Endothelial cell of hepatic sinusoid (primary cell): Measurements from ENCODE around the gene DPPA4.

ENCODE experiments used
- in situ Hi-C: cut with HindIII; loops from 2 replicates; pipeline ENCODE4 v1.10.0; 2017; ENCODE audit warnings: low sequenced_read_pairs

The DPPA4 gene

DNA sequence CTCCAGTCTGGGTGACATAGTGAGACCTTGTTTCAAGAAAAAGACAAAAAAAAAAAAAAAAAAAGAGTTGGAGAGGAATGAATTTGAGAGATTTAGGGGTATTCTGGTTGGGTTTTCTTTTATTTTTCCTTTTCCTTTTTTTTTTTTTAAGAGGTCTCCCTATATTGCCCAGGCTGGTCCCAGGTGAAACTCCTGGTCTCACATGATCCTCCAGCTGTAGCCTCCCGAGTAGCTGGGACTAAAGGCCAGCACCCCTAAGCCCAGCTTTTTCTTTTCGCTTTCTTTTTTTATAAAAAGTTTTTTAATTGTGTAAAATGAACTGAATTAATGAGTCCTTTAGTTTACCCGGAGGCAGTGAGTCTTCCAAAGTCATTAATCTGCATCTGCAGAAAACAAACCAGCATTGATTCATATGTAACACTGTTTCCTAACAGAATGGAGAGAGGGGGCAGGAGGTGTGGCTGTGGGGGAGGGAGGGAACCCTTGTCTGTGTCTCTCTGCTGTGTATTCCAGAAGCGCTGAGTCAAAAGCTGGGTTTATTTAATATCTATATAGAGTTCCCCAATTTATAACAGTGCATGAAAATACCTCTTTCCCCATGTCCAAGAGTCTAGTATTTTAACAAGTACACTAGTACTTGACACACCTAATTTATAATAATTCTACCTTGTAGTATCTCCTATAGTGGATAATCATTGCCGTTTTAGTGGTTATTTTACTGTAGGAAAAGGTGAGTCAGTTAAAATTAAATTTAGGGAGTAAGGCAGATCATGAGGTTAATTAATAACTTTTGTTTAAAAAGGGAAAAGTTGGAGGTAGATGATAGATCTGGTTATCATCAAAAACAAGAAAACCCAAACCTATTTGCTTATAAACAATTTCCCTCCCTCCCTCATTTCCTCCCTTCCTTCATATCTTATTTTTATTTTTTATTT is 2.6 kb upstream of the DPPA4 start:
- in situ Hi-C loops, result no loop called here

DNA sequence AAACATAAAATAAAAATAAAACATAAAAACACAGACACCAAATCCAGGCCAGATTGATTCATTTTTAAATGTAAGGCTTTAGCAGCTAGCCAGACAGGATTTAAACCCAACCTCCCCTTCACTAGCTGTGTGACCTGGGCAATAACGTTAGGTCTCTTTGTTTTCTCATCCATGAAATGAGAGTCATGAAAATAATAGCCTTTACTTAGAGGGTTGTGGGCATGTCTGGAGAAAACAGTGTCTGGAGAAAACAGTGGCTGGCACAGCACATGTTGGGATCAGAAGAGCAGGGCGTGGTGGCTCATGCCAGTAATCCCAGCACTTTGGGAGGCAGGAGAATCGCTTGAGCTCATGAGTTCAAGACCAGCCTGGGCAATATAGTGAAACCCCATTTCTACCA is 1.9 kb upstream of the DPPA4 start:
- in situ Hi-C loops, result no loop called here

DNA sequence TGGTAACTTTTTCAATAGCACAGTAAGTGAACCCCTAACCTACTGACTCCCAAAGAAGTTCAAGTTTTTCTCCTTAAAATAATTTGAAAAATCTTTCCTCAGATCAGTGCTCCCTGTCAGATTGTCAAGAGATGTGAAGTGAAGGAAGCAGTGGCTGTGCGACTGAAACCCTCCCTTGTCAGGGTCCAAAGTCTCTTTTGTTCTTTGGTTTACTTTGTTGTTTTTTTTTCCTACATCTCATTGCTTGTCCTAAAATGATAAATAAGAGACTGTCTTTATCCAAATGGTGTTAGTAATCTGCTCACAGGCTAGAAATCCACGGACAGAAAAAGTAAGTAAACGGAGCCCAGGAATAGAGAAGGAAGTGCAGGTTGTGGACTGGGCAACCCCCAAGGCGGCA is 976 bp upstream of the DPPA4 start:
- in situ Hi-C loops, result no loop called here

DNA sequence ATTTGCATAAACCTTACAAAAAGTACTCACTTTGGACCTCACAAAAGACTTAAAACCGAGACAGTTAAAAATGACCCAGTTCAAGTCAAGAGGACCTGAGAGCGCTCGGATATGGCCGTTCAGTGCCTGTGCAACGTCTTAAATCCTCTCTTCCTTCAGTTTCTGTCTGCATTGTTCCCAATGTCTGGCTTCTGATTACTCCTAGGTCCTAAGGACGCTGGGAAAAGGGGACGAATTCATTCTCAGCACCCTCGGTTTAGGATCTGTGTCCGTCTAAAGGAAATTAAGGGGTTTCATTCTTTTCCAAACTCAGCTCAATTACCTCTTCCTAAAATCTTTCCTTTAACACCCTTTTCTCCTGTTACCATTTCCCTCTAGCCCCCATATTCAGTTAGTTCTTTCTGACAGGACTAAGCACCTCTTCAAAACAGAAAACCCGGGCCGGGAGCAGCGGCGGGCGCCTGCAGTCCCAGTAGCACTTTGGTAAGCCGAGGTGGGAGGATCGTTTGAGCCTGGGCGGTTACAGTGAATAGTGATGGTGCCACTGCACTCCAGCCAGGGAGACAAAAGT is 970 bp downstream of the DPPA4 start:
- in situ Hi-C loops, result no loop called here

DNA sequence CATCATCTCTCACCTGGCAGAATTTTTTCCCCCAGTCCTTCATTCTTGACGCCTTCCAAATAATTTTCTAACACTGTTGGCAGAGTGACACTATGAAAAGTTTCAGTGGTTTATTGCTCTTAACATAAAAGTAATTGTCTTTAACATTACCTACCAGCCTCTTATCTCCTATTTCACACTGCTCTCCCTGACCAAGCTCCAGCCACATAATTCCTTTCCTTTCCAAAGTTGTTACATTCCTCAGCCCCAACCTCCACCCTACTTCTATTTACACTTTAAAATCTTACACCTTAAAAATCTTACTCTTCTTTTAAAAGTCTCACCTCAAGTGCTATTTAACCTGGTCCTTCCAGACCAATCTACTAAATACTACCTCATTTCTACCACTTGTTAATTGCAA is 2.8 kb downstream of the DPPA4 start:
- in situ Hi-C loops, result no loop called here

DNA sequence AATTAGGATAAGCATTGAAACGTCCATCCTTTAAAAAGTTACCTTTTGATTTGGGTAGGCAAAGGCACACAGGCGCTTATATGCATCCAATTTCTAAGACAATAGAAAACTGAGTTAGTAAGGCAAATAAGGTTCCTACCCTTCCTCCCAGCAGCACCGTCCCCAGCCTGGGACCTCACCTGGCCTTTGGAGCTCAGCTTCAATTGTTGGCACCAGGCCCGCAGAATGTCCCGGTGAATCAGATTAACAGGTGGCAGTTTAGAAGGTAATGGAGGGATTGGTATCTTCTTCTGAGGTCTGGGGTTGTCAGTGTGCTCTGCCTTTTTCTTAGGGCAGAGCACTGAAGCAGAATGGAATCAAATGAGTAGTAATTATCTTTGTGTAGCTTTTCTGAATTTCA is 5.7 kb downstream of the DPPA4 start:
- in situ Hi-C loops, result no loop called here

DNA sequence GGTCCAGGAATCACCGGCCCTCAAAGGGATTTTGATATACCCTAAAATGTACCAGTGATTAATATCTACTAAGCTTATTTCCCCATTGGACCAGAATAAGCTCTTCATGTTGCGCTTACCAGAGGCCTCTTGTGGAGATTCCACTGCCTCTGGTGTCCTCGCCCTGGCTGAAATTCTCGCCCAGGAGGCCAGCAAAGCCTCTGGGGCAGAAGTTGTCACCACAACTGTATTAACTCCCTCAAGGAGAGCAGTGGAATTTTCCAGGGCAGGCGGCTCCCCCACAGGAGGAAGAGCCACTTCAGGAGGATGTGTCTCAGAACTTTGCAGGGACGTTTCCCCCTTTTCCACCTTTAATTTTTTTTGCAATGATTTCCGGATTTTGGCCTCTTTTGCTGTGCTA is 6.9 kb downstream of the DPPA4 start:
- in situ Hi-C loops, result no loop called here

DNA sequence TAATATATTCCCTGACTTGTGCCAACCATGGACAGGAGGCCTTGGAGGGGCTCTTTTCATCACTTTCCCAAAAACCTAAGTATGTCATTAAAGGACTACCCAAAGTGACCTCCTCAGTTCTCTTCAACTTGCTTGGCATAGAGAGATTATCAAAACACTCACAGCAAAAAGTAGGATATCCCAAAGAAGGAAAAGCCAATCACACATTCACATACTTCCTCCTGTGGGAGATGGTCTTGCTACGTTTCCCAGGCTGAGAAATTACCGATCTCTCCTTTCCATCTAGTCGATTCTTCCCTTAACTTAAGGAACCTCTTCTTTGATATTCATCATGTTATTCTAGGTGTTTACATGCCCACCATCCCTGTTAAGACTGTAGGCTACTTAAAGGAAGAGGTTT is 9.1 kb downstream of the DPPA4 start:
- in situ Hi-C loops, result no loop called here

DNA sequence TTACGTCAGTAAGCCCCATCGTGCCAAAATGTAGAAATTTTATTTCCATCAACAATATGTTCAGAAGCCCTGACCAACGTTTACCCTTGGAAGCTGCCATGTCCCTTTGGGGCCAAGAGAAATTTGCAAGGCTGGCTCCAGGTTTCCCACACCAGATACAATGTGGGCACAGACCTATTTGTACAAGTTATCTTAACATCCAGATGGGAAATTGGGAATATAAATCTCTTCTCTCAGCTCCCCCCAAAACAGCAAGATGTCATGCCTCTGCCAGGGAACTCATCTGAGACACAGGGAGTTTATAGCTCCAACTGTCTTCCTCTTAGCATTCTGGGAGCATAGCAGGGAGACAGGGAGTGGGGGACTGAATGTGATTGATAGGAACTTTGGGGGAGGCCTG is 11.7 kb downstream of the DPPA4 start:
- in situ Hi-C loops, result no loop called here

DNA sequence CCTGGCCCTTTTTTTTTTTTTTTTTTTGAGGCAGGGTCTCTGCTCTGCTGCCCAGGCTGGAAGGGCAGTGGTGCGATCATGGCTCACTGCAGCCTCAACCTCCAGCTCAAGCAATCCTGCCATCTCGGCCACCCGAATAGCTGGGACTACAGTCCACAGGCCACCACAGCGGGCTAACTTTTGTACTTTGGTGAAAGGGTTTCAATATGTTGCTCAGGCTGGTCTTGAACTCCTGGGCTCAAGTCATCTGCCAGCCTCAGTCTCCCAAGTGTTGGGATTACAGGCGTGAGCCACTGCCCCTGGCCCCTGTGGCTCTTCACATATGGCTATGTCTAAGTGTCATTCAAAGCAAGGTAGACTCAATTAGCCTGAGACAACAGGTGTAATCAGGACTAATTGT is 12.2 kb downstream of the DPPA4 start:
- in situ Hi-C loops, result no loop called here

DNA sequence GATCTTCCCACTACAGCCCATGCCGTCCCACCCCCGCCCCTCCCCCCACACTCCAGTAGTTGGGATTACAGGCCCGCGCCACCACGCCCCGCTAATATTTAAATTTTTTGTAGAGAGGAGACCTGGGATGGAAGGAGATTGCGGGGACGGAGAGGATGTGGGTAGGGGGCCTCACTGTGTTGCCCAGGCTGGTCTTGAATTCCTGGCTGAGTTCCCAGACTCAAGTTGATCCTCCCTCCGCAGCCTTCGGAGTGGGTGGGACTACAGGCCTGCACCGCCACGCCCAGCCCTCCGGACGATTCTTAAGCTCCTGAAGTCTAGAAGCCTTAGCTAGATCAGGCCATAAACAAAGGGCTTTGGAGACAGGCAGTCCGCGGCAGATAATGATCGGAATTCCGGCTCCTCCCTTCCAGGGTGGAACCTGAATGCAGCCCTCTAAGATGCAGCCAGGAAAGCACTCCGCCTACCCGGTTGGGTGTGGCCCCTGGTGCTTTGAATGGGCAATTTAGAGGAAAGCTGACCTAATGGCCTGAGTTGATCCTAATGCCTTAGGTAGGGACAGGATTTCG is 21.1 kb downstream of the DPPA4 start, which contains the start of gene DPPA2:
DPPA2 (minus strand) TSS at position 356 of the 569 bp plus-strand sequence. CDS start 1,975 bp downstream, outside the sequence.
- in situ Hi-C loops, result no loop called here

DNA sequence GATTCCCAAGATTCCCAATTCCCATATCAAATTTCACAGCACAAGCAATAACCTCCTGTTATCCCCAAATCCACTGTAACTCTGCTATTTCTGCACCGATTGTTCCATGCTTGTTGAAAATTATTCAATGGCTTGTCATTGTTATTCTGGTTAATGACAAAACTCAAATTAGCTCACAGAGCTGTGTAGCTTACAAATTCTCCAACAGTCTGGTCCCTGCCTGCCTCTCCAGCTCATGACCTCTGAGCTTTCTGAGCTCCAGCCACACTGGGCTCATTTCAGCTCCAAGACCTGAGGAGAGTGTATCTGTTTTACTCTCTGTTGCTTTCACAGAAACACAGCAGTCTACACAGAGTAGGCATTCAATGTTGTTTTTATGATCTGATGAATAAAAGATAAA is 24.3 kb downstream of the DPPA4 start:
- in situ Hi-C loops, result no loop called here

DNA sequence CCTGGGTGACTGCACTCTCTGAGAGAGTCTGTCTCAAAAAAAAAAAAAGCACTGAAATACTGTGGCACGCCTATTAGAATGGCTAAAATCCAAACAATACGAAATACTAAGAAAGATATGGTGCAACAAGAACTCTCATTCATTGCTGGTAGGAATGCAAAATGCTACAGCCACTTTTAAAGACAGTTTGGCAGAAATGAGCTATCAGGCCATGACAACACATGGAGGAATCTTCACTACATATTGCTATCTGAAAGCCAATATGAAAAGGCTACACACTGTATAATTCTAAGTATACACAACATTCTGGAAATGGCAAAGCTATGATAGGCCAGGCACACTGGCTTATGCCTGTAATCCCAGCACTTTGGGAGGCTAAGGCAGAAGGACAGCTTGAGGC is 39.9 kb downstream of the DPPA4 start:
- in situ Hi-C loops, result no loop called here

DNA sequence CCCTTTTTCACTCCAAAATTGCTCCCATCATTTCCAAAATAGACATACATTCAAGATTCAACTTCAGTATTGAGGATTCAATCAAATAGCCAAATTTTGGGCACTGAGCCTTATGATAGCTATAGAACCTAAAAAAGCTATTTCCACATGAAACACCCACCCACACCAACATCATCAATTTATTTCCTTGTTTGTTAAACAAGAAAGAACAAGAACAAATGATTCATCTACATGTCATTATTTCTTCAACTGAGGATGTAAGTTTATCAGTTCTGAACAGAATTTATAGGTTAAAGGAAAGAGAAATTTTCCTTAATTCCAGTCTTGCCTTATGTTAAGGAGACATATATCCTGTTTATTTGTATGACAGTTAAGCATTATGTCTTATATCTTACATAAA is 53.3 kb downstream of the DPPA4 start:
- in situ Hi-C loops, result no loop called here

DNA sequence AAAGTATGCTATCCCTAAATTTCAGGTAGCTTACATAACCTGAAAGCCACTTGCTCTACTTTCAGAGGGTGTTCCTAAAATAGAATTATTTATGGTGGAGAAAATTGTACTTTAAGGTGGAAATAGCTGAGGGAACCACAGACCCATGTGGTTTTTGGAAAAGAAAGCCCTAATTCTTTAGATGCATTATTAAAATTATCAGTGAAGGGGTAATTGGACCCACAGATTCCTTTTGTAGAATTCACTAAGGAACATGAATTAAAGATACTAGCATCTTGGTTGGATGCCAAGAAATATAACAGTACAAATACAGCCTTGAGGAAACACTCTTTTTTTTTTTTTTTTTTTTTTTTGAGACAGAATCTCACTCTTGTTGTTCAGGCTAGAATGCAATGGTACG is 58.8 kb downstream of the DPPA4 start:
- in situ Hi-C loops, result no loop called here

DNA sequence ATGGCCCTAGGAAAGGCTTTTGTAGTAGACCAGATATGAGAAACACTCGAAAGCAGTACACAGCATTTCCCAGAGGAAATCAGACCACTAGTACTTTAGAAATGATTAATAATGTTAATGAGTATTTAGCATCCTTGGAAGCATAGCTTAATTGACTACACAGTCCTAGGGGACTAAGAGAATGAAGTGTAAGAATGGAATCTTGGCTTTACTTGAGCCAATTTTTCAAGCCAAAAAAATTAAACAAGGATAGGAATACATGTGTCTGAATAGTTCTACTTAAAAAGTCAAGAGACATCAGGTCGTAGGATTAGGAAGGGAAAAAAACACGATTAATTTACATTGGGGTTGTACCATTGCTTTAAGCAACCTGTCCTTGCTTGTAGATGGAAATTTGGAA is 59.2 kb downstream of the DPPA4 start:
- in situ Hi-C loops, result no loop called here
